OCI-LY1 (cell line): ENCODE data around the gene HLA-DQB2.
"Not testable (repeated sequence)": the region's sequence is repeated elsewhere in the genome, so short reads cannot be mapped to it uniquely, and the experiment has no call there.

Source experiments
- H2AFZ ChIP-seq: fragments of 200-600 bp; sonication (generic), shearing (Covaris generic); 2 replicates; pipeline ENCODE4 v1.6.0; 2014; ENCODE audit warnings: antibody characterized with exemption, mild to moderate bottlenecking, low read length
- H3F3A ChIP-seq: fragments of 200-600 bp; sonication (generic), shearing (Covaris generic); 2 replicates; pipeline ENCODE4 v1.6.0; 2014; ENCODE audit warnings: mild to moderate bottlenecking, antibody characterized with exemption, low read length, moderate library complexity; ENCODE audit not compliant: insufficient read depth
- H3K27ac ChIP-seq: fragments of 200-600 bp; sonication (generic); 2 replicates; pipeline ENCODE4 v1.5.1; 2014; ENCODE audit warnings: low read length, mixed run types, mild to moderate bottlenecking, low read depth; ENCODE audit not compliant: poor library complexity, severe bottlenecking
- H3K27me3 ChIP-seq: fragments of 200-600 bp; sonication (generic); 2 replicates; pipeline ENCODE4 v1.6.0; 2014; ENCODE audit warnings: antibody characterized with exemption, mild to moderate bottlenecking, low read length, moderate library complexity; ENCODE audit not compliant: insufficient read depth
- H3K36me3 ChIP-seq: fragments of 200-600 bp; sonication (generic); 2 replicates; pipeline ENCODE4 v1.6.1; 2014; ENCODE audit warnings: mild to moderate bottlenecking, antibody characterized with exemption, low read length, moderate library complexity, mixed read lengths; ENCODE audit not compliant: insufficient read depth
- H3K4me1 ChIP-seq: fragments of 200-600 bp; sonication (generic); 2 replicates; pipeline ENCODE4 v1.5.1; 2014; ENCODE audit warnings: mild to moderate bottlenecking, low read length, moderate library complexity; ENCODE audit not compliant: insufficient read depth, severe bottlenecking
- H3K4me2 ChIP-seq: fragments of 200-600 bp; sonication (generic), shearing (Covaris generic); 2 replicates; pipeline ENCODE4 v1.6.1; 2014; ENCODE audit warnings: low read length
- H3K4me3 ChIP-seq: fragments of 200-600 bp; sonication (generic); 2 replicates; pipeline ENCODE4 v1.5.1; 2014; ENCODE audit warnings: low read length, low read depth, mild to moderate bottlenecking, mixed read lengths; ENCODE audit not compliant: poor library complexity, severe bottlenecking
- H3K79me2 ChIP-seq: fragments of 200-600 bp; shearing (Covaris generic); 2 replicates; pipeline ENCODE4 v1.6.1; 2016; ENCODE audit warnings: mixed run types, low read length, mixed read lengths; ENCODE audit not compliant: insufficient read depth
- H3K9ac ChIP-seq: fragments of 200-600 bp; sonication (generic), shearing (Covaris generic); 2 replicates; pipeline ENCODE4 v1.6.1; 2014; ENCODE audit warnings: mild to moderate bottlenecking, low read length, mixed read lengths
- H3K9me2 ChIP-seq: fragments of 200-600 bp; sonication (generic), shearing (Covaris generic); 2 replicates; pipeline ENCODE4 v1.6.1; 2014; ENCODE audit warnings: low read depth, mild to moderate bottlenecking, low read length, mixed read lengths
- H3K9me3 ChIP-seq: fragments of 200-600 bp; shearing (Covaris generic); 2 replicates; pipeline ENCODE4 v1.6.1; 2014; ENCODE audit warnings: low read length, mixed read lengths
- H4K20me1 ChIP-seq: fragments of 200-600 bp; sonication (generic), shearing (Covaris generic); 2 replicates; pipeline ENCODE4 v1.6.0; 2016; ENCODE audit warnings: mild to moderate bottlenecking, low read length; ENCODE audit not compliant: insufficient read depth
- CTCF ChIP-seq: fragments of 200-600 bp; sonication (generic), shearing (Covaris generic); IDR thresholded peaks from 2 replicates; pipeline ENCODE4 v1.5.1; 2017; ENCODE audit warnings: mild to moderate bottlenecking, antibody characterized with exemption, low read length, moderate library complexity, mixed read lengths
- EZH2 ChIP-seq: fragments of 200-600 bp; sonication (generic), shearing (Covaris generic); IDR thresholded peaks from 2 replicates; pipeline ENCODE4 v1.8.0; 2017; ENCODE audit warnings: borderline replicate concordance, mixed run types, mild to moderate bottlenecking, antibody characterized with exemption, low read length, moderate library complexity, mixed read lengths

The HLA-DQB2 gene

GRCh38 chr6:32759669-32760068, 3.7 kb downstream of the HLA-DQB2 start:
- H3K4me3 ChIP-seq, result no peak overlapping the region
- no peak overlapping the region for H3K9ac ChIP-seq
- H3K9me2 ChIP-seq, result no peaks in the 10 kb centered on the region
- TF ChIP-seq EZH2 (no peak), CTCF (no peak)
- no peaks in the 10 kb centered on the region for H4K20me1 ChIP-seq
- no peak overlapping the region for H3K27ac ChIP-seq
- no peaks in the 10 kb centered on the region for H3K27me3 ChIP-seq
- H3K36me3 ChIP-seq, result no peaks in the 10 kb centered on the region
- H3K4me2 ChIP-seq, result no peak overlapping the region
- H3F3A ChIP-seq, result no peaks in the 10 kb centered on the region
- H3K9me3 ChIP-seq, result no peaks in the 10 kb centered on the region
- no peaks in the 10 kb centered on the region for H3K79me2 ChIP-seq
- no peaks in the 10 kb centered on the region for H3K4me1 ChIP-seq
- H2AFZ ChIP-seq, result no peak overlapping the region

GRCh38 chr6:32752580-32752979, 10.8 kb downstream of the HLA-DQB2 start:
- Histone ChIP-seq H3K9me2 (no peaks in the 10 kb centered on the region), H3K27ac (no peak overlapping the region), H3K27me3 (no peaks in the 10 kb centered on the region), H3K4me2 (no peak overlapping the region), H3F3A (no peaks in the 10 kb centered on the region), H3K4me3 (no peak overlapping the region), H3K4me1 (no peaks in the 10 kb centered on the region), H3K79me2 (no peaks in the 10 kb centered on the region), H3K36me3 (no peaks in the 10 kb centered on the region), H4K20me1 (no peaks in the 10 kb centered on the region), H3K9ac (no peak overlapping the region), H3K9me3 (no peaks in the 10 kb centered on the region), H2AFZ (no peak overlapping the region)
- TF ChIP-seq EZH2 (no peak), CTCF (no peak)

- H3K27ac ChIP-seq, H3F3A ChIP-seq, H4K20me1 ChIP-seq, H3K36me3 ChIP-seq, H3K79me2 ChIP-seq, H3K9ac ChIP-seq, H3K9me3 ChIP-seq, H3K4me2 ChIP-seq, H3K4me1 ChIP-seq, H2AFZ ChIP-seq, H3K4me3 ChIP-seq, H3K27me3 ChIP-seq, H3K9me2 ChIP-seq: not testable (repeated sequence)
Measured at GRCh38 chr6:32745649-32746048, 17.7 kb downstream of the HLA-DQB2 start.

GRCh38 chr6:32744776-32745175, 18.6 kb downstream of the HLA-DQB2 start:
- Histone ChIP-seq H3K9me2 (no peaks in the 10 kb centered on the region), H3K36me3 (no peaks in the 10 kb centered on the region), H4K20me1 (no peaks in the 10 kb centered on the region), H3K9ac (no peak overlapping the region), H3K9me3 (no peaks in the 10 kb centered on the region), H3K79me2 (no peaks in the 10 kb centered on the region), H3K27me3 (no peaks in the 10 kb centered on the region), H3K4me2 (no peak overlapping the region), H3K4me1 (no peaks in the 10 kb centered on the region), H3F3A (no peaks in the 10 kb centered on the region), H2AFZ (no peak overlapping the region), H3K27ac (no peak overlapping the region), H3K4me3 (no peak overlapping the region)
- no peak for TF ChIP-seq EZH2
- no peak for TF ChIP-seq CTCF
